GM18861 (cell line): ENCODE measurements around the gene IGLL5.
"Not testable (repeated sequence)": the region's sequence is repeated elsewhere in the genome, so short reads cannot be mapped to it uniquely, and the experiment has no call there.

Experiments
- ATAC-seq: cut with Tn5 transposase; IDR thresholded peaks from one replicate; pipeline ENCODE4 v1.9.1; 2021; ENCODE audit not compliant: unreplicated experiment

Gene IGLL5

DNA sequence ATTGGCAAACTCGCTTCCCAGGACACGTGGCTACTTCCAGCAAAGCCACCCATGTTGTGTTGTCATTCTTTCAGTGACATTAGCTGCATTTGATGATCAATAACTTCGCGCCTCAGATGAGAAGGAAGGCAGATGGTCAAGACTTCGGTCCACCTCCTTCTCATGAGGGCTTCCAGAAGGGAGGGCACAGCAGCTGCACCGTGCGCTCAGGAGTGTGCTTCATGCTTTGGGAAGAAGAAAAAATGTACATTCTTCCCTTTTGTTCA, 25.3 kb downstream of the IGLL5 start:
- ATAC-seq: no peak

DNA sequence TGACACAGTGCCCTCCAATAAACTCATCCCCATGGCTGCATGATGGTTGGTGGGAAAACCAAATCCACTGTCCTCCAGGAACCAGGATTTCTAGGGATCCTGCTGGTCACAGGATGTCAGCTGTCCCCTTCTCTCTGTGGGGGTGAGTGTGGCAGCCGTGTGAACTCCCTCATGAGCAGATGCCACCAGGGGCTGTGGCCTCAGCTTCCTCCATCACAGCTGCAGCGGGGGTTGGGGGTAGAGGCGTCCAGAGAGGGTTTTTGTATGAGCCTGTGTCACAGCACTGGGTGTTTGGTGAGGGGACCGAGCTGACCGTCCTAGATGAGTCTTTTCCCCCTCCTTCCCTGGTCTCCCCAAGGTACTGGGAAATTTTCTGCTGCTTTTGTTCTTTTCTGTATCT, 26.4 kb downstream of the IGLL5 start:
- no peak for ATAC-seq

DNA sequence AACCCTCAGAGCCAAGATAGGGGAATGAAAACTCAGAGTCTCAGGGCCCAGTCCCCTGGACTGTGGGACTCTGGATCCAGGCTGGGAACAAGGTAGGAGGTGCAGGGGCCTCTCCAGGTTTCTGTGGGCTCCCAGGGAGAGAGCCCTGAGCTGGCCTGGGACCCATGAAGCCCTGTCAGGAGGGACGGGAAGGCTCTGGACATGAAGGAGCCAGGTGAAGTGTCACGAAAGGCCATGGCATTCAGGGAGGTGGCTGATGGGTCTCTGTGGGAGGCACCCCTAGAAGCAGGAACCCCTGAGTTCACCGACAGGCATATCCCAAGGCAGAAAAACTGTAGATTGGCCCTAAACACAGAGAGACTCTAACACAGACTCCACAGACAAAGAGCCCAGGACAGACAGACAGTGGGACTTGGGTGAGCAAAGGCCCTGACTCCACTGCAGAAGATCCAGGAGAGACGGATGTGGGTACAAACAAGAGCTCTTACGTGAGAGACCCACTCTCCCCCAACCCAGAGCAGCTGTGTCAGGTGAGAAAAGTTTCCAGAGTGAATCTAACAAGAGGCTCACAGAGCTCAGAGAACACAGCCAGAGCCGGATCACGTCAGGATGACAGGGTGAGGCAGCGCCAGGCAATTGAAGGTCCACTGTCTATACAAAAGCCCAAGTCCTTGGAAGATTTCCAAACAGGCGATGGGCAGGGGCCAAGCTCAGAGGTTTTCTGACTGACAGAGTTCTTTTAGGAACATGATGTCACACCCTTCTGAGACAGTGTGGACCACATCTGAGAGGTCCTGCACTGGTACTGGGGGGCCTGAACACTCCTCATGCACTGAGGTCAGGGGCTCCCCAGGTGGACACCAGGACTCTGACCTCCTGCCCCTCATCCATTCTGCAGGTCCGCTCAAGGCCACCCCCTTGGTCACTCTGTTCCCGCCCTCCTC, 27.4 kb downstream of the IGLL5 start:
- ATAC-seq: no peak

DNA sequence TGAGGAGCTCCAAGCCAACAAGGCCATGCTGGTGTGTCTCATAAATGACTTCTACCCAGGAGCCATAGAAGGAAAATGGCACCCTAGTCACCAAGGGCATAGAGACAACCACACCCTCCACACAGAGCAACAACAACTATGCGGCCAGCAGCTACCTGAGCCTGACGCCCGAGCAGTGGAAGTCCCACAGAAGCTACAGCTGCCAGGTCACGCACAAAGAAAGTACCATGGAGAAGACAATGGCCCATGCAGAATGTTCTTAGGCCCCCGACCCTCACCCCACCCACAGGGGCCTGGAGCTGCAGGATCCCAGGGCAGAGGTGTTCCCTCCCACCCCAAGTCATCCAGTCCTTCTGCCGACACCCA, 28.0 kb downstream of the IGLL5 start:
- no peak for ATAC-seq

DNA sequence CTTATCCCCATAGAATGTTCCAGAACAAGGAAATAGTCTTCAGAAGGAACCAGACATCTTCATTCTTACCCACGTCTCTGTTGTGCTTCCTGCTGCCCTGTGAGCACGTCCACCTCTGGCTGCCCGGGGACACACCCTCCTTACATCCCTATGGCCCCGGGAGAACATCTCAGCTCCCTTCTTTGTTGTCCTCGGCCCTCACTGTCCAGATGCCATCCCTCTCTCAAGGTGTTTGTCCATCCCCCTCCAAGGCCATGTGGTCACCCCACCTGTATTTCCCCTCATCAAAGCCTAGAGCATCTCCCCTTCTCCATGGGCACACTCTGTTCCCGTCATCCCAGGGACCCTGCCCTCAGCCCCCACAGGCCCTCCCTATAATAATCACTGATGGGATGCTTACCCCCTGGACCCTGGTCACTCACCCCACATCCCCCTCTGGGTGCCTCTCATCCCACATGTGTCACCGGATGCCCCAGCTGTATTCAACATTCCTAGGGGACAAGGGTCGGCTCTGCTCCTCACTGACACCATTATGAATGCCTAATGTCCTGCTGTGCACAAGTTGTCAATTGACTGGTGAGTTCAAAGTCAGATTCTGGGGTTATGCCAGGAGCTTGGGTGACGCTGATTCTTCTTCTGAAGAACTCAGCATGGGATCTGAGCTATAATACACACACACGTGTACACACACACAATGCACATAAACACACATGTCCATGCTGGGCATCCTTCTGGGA, 28.8 kb downstream of the IGLL5 start:
- no peak for ATAC-seq

DNA sequence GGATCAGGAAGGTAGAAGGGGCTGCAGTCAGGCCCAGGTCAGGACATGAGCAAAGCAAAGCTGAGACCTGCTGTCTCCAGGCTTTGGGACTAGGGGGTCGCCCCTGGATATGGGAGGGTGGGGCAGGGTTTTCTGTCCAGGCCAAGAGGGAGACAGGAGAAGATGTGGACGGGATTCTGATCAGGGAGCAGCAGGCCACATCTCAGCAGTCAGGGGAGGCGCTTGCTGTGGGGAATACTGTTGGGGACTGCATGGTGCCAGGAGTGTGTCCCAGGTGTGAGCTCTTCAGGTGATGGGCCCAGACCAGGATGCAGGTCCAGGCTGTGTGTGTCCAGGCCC, 29.3 kb downstream of the IGLL5 start:
- no peak for ATAC-seq

DNA sequence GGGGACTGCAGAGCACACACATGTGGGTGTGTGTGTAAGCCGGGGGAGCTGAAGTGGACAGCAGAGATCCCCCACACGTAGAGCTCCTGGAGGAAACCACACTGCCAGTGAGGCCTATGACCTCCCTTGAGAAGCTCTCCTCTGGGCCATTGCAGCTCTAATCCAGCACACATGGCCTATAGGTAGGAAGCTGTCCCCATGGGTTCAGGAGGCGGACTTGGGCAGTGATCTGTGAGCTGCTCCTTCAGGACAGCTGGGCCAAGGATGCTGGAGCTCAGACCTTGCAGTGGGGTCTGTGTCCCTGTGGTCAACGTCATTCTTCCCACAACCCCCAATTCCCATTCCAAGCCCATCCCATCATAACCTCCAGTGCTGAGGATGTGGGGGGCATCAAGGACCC, 29.8 kb downstream of the IGLL5 start:
- ATAC-seq: no peak

DNA sequence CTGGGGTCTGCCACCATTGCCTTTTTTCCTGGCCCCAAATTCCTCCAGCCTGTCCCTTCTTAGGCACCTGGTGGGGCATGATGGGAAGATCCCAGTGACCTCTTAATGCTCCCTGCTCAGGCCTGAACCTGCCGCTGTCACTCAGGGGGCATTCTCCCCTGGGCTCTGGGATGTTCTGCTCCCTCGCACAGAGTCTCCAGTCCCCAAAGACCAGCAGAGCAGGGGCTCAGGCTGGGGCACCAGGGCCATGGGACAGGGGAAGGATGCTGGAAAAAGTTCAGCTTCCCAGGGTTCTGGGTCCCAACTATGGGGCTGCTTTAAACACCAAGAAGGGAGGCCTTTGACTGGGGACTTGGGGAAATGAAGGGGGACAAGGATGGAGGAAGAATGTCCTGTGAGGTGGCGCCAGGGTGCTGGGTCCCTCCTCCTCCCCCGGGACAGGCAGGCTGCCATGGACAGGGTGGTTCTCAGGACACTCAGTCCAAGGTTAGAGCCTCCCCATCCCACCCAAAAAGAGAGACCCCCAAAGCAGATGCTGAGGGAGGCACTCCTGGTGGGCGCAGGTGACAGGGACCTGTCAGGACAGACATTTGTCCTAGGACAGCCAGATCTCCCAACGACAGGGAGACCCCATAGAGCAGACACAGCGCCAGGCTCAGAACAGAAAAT, 30.8 kb downstream of the IGLL5 start:
- ATAC-seq: no peak

DNA sequence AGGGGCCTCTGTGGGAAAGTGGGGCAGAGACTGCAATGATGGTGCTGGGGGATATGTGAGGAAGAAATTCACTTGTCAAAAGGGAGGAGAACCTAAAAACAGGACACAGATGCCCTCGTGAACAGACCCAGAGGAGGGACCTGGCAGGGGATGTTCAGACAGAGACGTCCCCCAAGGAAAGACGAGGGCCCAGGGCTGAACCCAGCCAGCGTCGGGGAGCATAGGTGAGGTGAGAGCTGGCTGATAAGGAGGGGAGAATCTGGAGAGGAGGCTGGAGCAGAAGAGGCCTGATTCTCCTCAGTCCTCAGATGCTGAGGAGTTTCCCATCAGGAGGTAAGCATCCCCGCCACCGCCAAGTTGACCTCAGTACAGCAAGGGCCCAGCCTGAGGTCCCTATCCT, 31.4 kb downstream of the IGLL5 start:
- ATAC-seq: no peak

DNA sequence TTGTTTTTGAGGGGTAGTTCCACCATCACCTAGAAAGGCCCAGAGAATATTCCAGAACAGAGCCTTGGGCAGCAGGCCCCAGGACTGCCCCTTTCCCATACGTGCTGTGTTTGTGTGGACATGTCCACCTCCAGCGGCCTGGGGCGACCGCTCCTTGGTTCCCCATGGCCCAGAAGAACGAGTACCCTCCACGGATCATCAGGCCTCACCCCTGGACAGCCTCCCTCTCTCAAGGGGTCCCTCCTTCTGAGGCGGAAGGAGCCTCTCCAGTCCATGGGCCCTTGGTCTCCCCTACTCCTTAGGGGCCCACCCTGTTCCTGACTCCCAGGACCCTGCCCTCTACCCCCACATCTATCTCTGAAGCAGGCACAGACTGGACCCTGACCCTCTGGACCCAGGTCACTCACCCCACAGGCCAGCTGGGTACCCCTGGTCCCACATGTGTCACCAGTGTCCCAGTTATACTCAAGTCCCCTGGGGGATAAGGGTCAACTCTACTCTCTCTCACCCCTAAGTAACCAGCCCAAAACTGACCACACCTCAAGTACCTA, 32.6 kb downstream of the IGLL5 start:
- no peak for ATAC-seq

DNA sequence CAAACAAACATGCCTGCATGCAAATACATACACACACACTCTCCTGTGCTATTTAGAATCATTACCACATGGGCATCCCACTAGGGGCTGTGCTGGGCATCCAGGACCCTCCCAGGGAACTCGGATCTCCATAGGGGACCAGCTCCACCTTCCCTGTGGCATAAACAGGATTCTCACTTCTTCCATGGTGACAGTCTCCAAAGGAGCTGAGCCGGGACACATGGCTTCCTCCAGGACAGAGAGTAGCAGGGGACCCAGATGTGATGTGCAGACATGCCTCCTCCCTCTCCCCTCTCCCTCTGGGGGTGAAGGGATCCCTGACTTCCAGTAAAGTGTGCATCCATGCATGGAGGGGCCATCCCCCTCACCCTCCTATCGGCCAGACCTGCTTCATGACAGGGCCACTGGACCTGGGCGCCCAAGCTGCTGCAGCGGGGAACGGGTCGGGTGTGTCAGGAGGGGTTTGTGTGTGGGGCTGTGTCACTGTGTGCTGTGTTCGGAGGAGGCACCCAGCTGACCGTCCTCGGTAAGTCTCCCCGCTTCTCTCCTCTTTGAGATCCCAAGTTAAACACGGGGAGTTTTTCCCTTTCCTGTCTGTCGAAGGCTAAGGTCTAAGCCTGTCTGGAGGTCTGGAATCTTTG, 33.4 kb downstream of the IGLL5 start:
- ATAC-seq: no peak

DNA sequence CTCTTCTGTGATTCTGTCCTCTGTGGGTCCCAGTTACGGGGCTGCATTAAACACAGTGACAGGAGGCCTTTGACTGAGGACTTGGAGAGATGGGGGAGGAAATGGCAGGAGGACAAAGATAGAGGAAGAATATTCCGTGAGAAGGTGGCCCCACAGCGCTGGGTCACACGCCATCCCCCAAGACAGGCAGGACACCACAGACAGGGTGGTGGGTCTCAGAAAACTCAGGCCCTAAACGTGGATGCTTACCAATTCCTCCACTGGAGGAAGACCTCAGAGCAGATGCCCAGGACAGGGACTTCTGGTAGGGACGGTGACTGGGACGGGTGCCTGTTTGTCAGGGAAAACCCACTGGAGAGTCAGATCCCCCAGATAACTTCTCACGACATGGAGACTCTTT, 34.0 kb downstream of the IGLL5 start:
- ATAC-seq: no peak

DNA sequence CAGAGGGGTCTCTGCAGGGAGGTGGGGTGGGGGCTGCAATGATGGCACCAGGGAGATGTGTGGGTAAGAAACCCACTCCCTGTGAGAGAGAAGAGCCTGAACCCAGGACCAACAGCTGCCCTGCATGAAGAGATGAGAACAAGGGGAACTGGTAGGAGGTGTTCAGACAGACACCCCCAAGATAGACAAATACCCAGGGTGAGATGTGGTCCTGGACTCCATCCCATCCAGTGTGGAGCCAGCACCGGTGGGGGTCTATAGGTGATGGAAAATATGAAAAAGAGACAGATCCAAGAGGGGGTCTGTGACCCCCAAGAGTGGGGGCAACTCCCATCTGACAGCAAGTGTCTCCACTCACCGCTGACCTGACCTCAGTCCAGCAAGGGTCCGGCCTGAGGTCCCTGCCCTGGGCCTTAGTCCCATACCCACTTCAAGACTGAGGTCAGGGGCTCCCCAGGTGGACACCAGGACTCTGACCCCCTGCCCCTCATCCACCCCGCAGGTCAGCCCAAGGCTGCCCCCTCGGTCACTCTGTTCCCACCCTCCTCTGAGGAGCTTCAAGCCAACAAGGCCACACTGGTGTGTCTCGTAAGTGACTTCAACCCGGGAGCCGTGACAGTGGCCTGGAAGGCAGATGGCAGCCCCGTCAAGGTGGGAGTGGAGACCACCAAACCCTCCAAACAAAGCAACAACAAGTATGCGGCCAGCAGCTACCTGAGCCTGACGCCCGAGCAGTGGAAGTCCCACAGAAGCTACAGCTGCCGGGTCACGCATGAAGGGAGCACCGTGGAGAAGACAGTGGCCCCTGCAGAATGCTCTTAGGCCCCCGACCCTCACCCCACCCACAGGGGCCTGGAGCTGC, 34.7 kb downstream of the IGLL5 start:
- ATAC-seq: not testable (repeated sequence)

DNA sequence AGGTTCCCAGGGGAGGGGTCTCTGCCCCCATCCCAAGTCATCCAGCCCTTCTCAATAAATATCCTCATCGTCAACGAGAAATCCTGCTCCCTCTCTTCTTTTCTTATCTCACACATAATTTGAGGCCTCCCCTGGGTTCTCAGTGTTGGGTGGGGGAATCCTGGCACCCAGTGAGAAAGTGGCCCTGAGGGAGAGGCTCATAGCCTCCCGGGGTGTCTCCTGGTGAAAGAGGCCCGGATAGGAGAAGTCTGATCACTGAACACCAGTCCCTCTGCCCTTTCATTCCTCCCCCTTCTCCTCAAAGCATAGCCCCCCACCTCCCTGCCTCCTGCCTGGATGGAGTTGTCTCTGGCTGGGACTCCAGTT, 35.3 kb downstream of the IGLL5 start:
- no peak for ATAC-seq

DNA sequence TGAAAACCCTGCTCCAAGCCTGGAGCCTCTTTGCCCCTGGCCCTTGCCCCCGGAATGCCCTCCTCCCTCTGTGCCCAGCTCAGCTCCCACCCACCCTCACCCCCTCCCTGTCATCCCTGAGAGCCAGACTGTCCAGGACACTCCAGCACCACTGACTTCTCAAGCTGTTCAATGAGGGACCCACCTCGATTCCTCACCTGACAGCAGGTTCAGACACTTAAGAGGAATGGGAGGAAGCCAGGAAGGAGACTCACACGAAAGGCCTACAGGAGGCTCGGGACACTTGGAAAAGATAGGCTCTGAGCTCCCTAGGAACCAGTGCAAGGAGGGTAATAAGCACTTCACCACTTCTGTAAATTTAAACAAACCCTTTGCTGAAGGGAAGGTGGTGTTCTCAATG, 35.8 kb downstream of the IGLL5 start:
- ATAC-seq: no peak

DNA sequence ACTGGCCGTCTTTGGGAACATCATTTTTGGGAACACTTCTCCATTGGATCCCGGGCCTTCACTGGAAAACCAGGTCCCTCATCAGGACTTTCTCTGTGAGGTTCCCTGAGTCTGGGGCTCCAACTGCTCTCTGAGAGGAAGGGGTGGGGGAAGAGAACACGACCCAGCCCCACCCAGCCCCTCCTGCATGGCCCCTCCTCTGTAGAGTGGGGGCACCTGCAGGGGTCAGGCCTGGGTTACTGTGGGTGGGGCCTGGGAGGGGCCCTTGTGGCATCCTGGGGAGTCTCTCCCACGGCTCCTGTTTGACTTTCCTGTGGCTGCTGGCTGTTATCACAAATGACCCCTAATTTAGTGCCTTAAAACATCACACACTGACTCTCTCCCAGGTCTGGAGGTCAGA, 36.3 kb downstream of the IGLL5 start:
- no peak for ATAC-seq

DNA sequence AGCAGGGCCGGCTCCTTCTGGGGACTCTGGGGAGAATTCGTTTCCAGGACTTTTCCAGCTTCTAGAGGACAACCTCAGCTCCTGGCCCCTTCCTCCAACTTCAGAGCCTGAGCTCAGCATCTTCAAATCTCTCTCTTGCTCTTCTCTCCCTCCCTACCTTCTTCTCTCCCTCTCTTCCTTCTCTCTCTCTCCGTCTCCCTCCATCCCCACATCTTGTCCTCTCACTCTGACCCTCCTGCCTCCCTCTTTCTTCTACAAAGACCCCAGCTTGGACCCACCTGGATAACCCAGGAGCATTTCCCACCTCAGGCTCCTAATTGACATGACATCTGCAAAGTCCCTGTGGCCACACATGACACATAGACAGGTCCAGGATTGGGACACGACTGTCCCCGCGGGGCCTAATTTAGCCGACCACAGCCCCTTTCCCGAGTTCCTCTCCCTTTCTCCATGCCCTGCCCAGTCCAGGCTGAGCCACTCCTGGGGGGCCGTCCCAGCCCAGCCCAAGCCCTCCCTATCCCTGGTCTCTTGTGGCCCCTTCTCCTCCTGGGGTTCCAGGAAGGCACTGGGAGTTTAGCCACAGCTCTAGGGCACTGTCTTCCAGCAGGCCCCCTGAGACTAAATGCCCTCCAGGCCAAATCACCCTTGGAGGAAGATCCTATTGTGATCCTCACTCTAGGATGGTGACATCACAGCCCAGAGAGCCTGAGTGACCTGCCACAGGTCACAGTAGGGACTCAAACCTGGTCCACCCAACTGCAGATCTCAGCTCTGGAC, 36.9 kb downstream of the IGLL5 start:
- ATAC-seq: no peak

DNA sequence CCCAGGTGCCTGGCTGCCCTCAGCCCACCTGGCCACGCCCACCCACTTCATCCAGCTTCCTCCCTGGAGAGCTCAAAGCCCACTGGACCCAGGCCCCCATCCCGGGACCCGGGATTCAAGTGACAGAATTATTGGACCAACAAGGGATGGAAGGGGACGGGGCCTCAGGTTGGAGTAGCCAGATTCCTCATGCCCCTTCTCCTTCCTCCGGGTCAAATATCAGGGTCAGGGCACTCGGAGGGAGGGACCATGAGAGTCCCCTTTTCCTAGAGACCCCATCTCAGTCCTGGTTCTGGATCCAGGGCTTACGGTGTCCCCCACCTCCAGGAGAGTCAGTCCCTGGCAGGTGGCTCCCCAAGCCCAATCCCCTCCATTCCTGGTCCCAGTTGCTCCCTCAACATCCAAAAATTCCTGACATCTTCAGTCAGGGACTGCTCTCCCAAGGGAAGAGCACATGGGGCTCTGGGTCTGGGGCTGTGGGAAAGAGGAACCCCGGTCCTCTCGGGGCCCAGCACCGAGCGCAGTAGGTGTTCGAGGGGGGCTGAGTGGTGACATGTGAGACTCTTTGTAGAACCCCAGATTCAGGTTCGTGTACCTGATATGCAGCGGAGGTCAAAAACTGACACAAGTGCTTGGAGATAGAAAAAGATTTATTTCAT, 37.7 kb downstream of the IGLL5 start:
- no peak for ATAC-seq

DNA sequence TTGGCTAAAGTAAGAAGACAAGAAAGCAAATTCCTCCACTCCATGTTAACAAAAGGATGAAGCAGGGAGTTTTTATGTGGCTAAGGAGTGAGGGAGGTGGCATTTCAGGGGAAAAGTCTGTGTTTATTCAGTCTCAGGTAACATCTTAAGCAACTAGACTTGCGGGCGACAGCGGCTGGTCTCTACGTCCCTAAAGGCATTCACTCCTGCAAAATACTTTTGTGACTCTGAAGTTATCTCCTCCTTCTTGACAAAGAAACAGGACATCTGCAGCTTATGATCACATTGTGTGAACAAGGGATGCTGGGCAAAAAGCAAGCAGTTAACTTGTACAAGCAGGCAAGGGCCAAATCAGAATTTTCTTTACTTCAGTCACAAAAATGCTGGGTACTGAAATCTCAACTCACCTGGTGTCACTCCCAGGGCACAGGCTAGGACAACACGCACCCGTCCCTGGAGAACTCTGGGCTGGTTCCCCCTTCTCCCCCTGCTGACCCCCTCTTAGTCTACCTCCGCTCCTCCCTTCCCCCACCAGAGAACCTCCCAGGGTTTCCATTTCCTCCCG, 38.3 kb downstream of the IGLL5 start:
- no peak for ATAC-seq
